GM10266 (cell line): ENCODE measurements around the gene NKX6-2.

Experiments used
- DNase-seq: peaks from one replicate; pipeline ENCODE4 v3.0.0; 2012; ENCODE audit errors: extremely low spot score
- TF ChIP-seq, protein P1 (sequence below): IDR thresholded peaks from 2 replicates; pipeline ENCODE4 v1.5.1; 2012; ENCODE audit warnings: mild to moderate bottlenecking, low read depth; ENCODE audit not compliant: control insufficient read depth, insufficient read depth; ENCODE audit errors: missing control alignments

NKX6-2 gene

DNA sequence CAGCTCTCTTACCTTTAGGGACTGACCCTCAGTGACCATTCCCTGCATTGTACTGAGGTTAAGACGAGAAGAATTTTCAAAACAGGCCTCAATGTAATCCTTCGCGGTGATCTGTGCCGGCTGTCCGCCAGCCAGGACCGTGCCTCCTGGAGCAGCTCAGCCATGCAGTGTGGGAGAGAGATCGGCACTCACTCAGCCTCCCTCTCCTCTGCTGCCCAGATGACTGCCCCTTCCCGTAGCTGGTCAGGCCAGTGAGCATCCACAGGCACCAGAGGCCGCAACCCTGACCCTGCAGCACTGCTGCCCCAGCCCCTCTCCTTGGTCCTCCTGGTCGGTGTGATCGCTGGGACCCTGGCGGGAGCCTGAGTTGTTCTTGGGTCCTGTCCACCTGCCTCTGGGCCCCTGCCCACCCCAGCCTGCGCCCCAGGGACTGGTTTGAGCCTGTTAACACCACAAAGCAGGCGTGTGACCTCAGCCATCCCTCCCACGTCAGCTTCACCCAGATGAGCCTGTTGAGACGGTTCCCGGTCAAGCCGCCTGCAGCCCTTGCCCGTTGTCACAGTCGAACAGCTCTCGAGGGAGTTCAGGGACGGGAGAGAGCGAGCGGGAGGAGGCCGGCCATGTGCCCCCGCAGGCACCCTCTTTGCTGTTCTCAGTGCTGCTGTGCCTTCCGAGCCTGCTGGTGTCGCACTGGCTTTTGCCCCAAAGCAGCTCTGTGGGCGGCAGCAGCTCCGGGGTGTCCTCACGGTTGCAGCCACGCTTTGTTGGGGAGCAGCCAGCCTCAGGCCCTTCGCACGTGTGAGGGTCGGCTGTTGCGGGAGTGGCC is 37.2 kb downstream of the NKX6-2 start:
- TF ChIP-seq, protein P1, sequence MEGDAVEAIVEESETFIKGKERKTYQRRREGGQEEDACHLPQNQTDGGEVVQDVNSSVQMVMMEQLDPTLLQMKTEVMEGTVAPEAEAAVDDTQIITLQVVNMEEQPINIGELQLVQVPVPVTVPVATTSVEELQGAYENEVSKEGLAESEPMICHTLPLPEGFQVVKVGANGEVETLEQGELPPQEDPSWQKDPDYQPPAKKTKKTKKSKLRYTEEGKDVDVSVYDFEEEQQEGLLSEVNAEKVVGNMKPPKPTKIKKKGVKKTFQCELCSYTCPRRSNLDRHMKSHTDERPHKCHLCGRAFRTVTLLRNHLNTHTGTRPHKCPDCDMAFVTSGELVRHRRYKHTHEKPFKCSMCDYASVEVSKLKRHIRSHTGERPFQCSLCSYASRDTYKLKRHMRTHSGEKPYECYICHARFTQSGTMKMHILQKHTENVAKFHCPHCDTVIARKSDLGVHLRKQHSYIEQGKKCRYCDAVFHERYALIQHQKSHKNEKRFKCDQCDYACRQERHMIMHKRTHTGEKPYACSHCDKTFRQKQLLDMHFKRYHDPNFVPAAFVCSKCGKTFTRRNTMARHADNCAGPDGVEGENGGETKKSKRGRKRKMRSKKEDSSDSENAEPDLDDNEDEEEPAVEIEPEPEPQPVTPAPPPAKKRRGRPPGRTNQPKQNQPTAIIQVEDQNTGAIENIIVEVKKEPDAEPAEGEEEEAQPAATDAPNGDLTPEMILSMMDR = no peak
- DNase-seq = no peak

DNA sequence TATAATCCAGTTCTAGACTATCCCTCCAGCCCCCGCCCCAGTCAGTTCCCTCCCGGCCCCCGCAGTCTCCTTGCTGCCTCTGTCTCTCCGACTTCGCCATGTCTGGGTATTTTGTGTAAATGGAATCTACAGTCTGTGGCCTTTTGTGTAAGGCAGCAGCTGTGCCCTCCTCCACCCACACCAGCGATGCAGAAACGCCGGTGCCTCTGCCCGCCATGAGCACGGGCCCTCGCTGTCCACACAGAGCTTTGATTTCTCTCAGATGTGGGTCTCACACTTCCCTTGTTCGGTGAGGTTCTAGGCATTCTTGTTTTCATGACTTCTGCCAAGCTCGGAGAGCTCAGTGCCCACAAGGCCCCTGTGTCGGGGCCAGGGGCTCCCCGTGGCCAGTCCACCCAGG is 37.8 kb downstream of the NKX6-2 start:
- TF ChIP-seq, protein P1 = no peak
- no peak for DNase-seq

DNA sequence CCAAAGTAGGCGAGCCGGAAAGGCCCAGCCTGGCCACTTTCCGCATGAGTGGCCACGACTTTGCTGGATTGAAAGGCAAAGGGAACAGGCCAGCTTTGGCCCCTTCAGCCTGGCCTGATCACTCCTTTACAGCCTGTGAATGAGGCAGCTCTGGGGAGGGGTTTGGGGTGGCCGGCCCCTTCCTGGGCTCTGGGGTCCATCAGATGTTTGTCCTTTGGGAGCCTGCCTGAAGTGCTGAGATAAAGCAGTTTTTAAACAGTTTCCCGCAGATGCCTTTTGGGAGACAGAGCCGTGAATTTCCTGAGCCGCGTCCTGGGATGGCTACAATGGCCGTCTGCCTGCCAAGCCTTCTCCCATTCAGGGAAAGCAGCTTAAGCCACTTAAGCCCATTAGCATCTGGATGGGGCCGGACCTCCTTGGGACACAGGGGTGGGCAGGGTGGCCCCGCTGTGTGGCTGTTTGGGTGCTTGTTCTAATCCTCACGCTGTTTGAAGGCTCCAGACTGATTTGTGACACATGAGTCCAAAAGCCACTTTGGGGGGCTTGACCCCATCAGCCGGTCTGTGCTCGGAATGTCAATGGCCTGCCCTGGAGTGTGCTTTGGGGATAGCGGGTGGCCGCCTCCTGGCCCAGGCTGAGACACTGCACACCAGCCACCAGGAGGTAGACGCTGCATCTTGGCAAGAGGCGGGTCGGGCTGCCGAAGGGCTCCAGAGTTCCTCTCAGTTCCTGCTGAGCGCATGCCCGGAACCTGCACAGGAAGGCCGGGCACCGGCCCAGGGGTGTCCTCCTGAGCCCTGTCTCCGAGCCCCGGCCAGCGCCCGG is 38.9 kb downstream of the NKX6-2 start:
- TF ChIP-seq, protein P1 = no peak
- DNase-seq = no peak

DNA sequence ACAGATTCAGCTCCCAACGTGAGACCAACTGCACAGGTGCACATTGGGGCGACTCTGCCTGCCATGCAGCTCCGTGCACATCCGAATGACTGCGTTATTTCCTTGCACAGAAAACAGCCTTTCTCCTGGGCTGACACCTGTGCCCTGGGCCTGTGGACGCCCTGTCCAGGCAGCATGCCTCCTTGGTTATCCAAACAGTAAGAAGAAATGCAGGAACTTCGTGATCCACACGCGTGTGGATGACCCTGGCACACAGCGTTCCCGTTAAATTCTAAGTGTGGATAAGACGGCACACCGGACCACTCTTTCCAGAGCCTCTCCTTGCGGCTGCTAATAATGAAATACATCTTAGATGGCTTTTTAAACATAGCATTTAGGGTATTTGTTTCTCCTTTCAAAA is 39.6 kb downstream of the NKX6-2 start:
- DNase-seq = no peak
- TF ChIP-seq, protein P1 = no peak

DNA sequence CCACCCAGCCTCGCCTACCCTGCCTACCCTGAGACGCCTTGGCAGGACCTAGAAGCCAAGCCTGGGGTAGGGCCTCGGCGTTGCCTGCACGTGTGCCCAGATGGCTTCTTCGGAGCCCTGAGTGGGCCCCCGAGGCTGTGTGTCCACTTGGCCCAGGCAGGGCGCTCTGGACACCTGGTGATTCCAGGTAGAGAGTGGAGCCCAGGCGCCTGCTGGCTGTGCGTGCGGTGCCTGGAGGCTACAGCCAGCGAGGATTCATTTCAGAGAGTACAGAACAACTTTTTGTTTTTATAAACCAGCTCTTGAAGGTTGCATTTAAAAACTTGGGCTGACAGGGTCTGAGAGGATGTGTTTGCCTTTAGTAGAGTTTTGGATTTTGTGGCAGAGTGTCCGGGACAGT is 40.0 kb downstream of the NKX6-2 start:
- no peak for DNase-seq
- TF ChIP-seq, protein P1 = no peak

DNA sequence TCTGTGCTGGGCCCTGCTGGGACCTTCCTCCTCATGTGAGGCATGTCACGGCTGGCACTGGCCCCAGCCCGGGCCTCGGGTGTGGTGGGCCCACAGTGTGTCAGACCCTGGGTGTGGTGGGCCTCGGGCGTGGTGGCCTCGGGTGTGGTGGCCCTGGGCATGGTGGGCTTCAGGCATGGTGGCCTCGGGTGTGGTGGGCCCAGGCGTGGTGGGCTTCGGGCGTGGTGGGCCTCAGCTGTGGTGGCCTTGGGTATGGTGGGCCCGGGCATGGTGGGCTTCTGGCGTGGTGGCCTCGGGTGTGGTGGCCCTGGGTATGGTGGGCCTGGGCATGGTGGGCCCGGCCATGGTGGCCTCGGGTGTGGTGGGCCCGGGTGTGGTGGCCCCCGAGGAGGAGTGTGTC is 40.4 kb downstream of the NKX6-2 start:
- no peak for DNase-seq
- TF ChIP-seq, protein P1 = no peak

DNA sequence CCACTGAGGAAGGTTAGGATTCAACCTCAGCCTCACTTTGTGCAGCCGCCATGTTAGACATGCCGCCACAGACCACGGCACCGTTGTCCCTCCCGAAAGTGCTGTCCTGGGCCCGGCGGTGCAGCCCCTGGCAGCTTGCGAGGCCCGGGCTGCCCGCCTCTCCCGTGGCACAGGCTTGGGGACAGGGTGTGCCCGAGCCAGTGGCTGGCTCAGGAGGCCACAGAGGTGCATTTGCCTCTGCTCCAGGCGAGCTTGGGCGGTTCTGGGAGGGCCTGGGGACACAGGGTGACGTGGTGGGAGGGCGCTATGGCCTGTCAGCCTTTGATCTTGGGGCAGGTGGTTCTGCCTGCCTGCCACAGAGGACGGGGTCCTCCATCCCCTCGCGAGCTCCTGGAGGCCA is 41.1 kb downstream of the NKX6-2 start:
- TF ChIP-seq, protein P1 = no peak
- no peak for DNase-seq
